Activated CD8-positive, alpha-beta memory T cell treated with anti-CD3 and anti-CD28 coated beads for 1 hour (primary cell): ENCODE results near the gene C1R.
"Not testable (repeated sequence)": the region's sequence is repeated elsewhere in the genome, so short reads cannot be mapped to it uniquely, and the experiment has no call there.

Experiments
- DNase-seq, 2 donors: peaks; one replicate each; pipeline ENCODE4 v3.0.0-alpha.2; 2020; ENCODE audit warnings: low read depth in 1 of 2; ENCODE audit errors: extremely low read depth in 1 of 2

Gene C1R

GRCh38 chr12:7069386-7069785 lies 22.9 kb downstream of the C1R start:
- DNase-seq: no peak

- no peak for DNase-seq
These were observed 23.3 kb downstream of the C1R start for GRCh38 chr12:7068994-7069346.

GRCh38 chr12:7068240-7068993 lies 23.8 kb downstream of the C1R start:
- DNase-seq: no peak

GRCh38 chr12:7067096-7067495 lies 25.1 kb downstream of the C1R start:
- no peak for DNase-seq

GRCh38 chr12:7066596-7066995 lies 25.6 kb downstream of the C1R start:
- no peak for DNase-seq

GRCh38 chr12:7065073-7065623 lies 27.1 kb downstream of the C1R start:
- no peak for DNase-seq

- no peak for DNase-seq
These were observed 27.7 kb downstream of the C1R start for GRCh38 chr12:7064516-7064915.

GRCh38 chr12:7061596-7061995 lies 30.6 kb downstream of the C1R start:
- no peak for DNase-seq

GRCh38 chr12:7061138-7061537 lies 31.1 kb downstream of the C1R start:
- DNase-seq: no peak

- DNase-seq: no peak
These were observed 31.8 kb downstream of the C1R start, which contains the start of gene C1S for GRCh38 chr12:7060353-7060954. C1S (plus strand) TSS chr12:7060718; CDS start chr12:7061913, 1,195 bp downstream.

- no peak for DNase-seq
These were observed 32.5 kb downstream of the C1R start for GRCh38 chr12:7059780-7060179.

GRCh38 chr12:7058850-7059395 lies 33.3 kb downstream of the C1R start:
- DNase-seq: no peak

- DNase-seq: no peak
These were observed 33.9 kb downstream of the C1R start for GRCh38 chr12:7058163-7058845.

- not testable (repeated sequence) for DNase-seq
These were observed 36.5 kb downstream of the C1R start for GRCh38 chr12:7055736-7056135.

GRCh38 chr12:7054925-7055324 lies 37.3 kb downstream of the C1R start:
- no peak for DNase-seq

- DNase-seq: not testable (repeated sequence)
These were observed 42.3 kb downstream of the C1R start for GRCh38 chr12:7049973-7050372.

GRCh38 chr12:7049445-7049951 lies 42.7 kb downstream of the C1R start:
- DNase-seq: not testable (repeated sequence)

GRCh38 chr12:7047306-7047705 lies 44.9 kb downstream of the C1R start:
- no peak for DNase-seq

- no peak for DNase-seq
These were observed 45.7 kb downstream of the C1R start for GRCh38 chr12:7046383-7047105.

GRCh38 chr12:7045913-7046312 lies 46.3 kb downstream of the C1R start:
- DNase-seq: no peak

- no peak for DNase-seq
These were observed 49.4 kb downstream of the C1R start for GRCh38 chr12:7042842-7043241.
